Measurements from ENCODE around the gene MYOG.

DNA sequence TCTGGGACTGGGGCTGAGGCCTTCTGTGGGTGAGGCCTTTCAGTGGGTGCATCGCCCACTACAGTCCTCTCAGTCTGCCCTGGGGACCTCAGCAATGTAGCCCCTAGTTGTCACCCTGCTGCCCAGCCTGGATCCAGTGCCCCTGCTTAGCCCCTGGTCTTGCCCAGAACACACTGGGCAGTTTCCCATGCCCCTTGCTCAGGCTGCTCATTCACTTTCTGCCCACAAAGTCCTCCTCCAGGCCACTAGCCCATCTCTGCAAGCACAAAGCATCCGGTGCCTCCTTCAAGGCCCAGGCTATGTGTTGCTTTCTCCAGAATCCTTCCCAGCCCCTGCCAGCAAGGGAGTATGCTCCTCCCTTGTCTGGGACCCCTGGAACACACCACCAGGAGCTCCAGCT is 36.3 kb upstream of the MYOG start:
- TF ChIP-seq, protein P1, sequence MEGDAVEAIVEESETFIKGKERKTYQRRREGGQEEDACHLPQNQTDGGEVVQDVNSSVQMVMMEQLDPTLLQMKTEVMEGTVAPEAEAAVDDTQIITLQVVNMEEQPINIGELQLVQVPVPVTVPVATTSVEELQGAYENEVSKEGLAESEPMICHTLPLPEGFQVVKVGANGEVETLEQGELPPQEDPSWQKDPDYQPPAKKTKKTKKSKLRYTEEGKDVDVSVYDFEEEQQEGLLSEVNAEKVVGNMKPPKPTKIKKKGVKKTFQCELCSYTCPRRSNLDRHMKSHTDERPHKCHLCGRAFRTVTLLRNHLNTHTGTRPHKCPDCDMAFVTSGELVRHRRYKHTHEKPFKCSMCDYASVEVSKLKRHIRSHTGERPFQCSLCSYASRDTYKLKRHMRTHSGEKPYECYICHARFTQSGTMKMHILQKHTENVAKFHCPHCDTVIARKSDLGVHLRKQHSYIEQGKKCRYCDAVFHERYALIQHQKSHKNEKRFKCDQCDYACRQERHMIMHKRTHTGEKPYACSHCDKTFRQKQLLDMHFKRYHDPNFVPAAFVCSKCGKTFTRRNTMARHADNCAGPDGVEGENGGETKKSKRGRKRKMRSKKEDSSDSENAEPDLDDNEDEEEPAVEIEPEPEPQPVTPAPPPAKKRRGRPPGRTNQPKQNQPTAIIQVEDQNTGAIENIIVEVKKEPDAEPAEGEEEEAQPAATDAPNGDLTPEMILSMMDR (conservative IDR thresholded peaks at IDR 0.05 in 1 of 2, IDR thresholded peaks at IDR 0.05 in 1 of 2; ENCODE audit: low read depth in 1 of 2, low read length in 2 of 2): no peak
- no peak for TF ChIP-seq EZH2 (IDR thresholded peaks at IDR 0.05; ENCODE audit: low read length, missing control alignments)
